ENCODE results near the gene FOXO4.

Gene FOXO4

GRCh38 chrX:71100581-71101505 lies 5.2 kb downstream of the FOXO4 start:
- no peak for DNase-seq

- no peak for DNase-seq
Measured at GRCh38 chrX:71102292-71102691, 6.6 kb downstream of the FOXO4 start.

GRCh38 chrX:71103110-71103983 lies 7.7 kb downstream of the FOXO4 start:
- peak; percentile 47 for DNase-seq

GRCh38 chrX:71105628-71106027 lies 10.0 kb downstream of the FOXO4 start:
- no peak for DNase-seq

GRCh38 chrX:71106427-71106826 lies 10.8 kb downstream of the FOXO4 start, which contains the start of gene CXorf65:
CXorf65 (minus strand) TSS chrX:71106740; CDS start chrX:71106556, 184 bp downstream.
- no peak for DNase-seq

- DNase-seq: no peak
Measured at GRCh38 chrX:71107245-71107644, 11.6 kb downstream of the FOXO4 start.

- DNase-seq: no peak
Measured at GRCh38 chrX:71107762-71108360, 12.2 kb downstream of the FOXO4 start.

- no peak for DNase-seq
Measured at GRCh38 chrX:71109051-71109450, 13.4 kb downstream of the FOXO4 start.

GRCh38 chrX:71111141-71111843 lies 15.6 kb downstream of the FOXO4 start, which contains the start of gene IL2RG:
IL2RG (minus strand) TSS chrX:71111577; CDS start chrX:71111539, 38 bp downstream.
- DNase-seq: no peak

- no peak for DNase-seq
Measured at GRCh38 chrX:71111921-71112431, 16.3 kb downstream of the FOXO4 start.

- no peak for DNase-seq
Measured at GRCh38 chrX:71117358-71117757, 21.7 kb downstream of the FOXO4 start.

GRCh38 chrX:71118032-71118984 lies 22.7 kb downstream of the FOXO4 start, which contains the start of gene MED12:
MED12 (plus strand) TSS chrX:71118596; CDS start chrX:71118755, 159 bp downstream.
- DNase-seq: peak; percentile 14

GRCh38 chrX:71118985-71119535 lies 23.4 kb downstream of the FOXO4 start:
- no peak for DNase-seq

GRCh38 chrX:71128166-71128833 lies 32.6 kb downstream of the FOXO4 start:
- no peak for DNase-seq

GRCh38 chrX:71128915-71129765 lies 33.5 kb downstream of the FOXO4 start:
- no peak for DNase-seq

GRCh38 chrX:71131510-71131909 lies 35.9 kb downstream of the FOXO4 start:
- no peak for DNase-seq

- no peak for DNase-seq
Measured at GRCh38 chrX:71140440-71140839, 44.8 kb downstream of the FOXO4 start.

- no peak for DNase-seq
Measured at GRCh38 chrX:71143508-71143907, 47.9 kb downstream of the FOXO4 start.

- no peak for DNase-seq
Measured at GRCh38 chrX:71144651-71145050, 49.0 kb downstream of the FOXO4 start, which contains the start of gene NLGN3. NLGN3 (plus strand) TSS chrX:71144841; CDS start chrX:71147750, 2,909 bp downstream.

Data from NCI-H1436 treated with DMSO at 0.1 percent for 48 hours (cell line).